Measurements from ENCODE around the gene GDNF. TPM values are rescaled to one million over a fixed set of nuclear protein-coding genes. Genes with fewer than 3 reads are reported as not detected.

The GDNF gene
- total and polyA plus RNA-seq, 8 donors = 0.04 to 0.47 TPM; not detected in 6

GRCh38 chr5:37792975-37793631, 46.7 kb downstream of the GDNF start:
- Histone ChIP-seq H3K36me3 (no peaks in the 10 kb centered on the region), H3K27me3 (no peaks in the 10 kb centered on the region), H3K9me3 (no peaks in the 10 kb centered on the region), H3K4me3 (no peak overlapping the region), H3K27ac (no peak overlapping the region), H3K4me1 (no peaks in the 10 kb centered on the region)
- WGBS, 2 donors = 46 to 81% methylated on average over 2 of the region's 2 CpGs
- intact Hi-C loops (cut with DNase I) = no loop called here
- no peak for ATAC-seq
- DNase-seq = no peak
- no peak for TF ChIP-seq CTCF (IDR thresholded peaks at IDR 0.05)
- no peak for FAIRE-seq

- intact Hi-C loops (cut with DNase I) = no loop called here
Measured at GRCh38 chr5:37791321-37791720, 48.5 kb downstream of the GDNF start.

DNA sequence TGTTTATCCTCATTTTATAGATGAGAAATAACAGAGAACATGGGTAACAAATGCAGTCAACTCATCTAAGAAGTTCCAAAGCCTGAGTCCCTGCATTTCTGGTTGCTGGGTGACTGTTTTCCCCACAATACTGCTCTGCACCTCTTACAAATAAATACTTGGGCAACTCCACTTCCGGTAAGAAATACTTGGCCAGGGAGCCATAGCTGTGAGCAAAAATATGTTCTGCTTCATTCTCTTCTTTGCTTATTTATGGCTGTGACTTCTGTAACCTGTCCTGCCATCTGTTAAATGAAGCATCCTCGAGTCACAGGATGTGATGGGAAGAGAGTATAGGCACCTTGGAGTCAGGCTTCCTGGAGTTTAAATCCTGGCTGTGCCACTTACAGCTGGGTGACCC, 49.9 kb downstream of the GDNF start:
- Histone ChIP-seq H3K4me1 (no peaks in the 10 kb centered on the region), H3K27ac (no peak overlapping the region), H3K4me3 (no peak overlapping the region), H3K36me3 (no peaks in the 10 kb centered on the region), H3K9me3 (no peaks in the 10 kb centered on the region), H3K27me3 (no peaks in the 10 kb centered on the region)
- ATAC-seq (no peak), FAIRE-seq (no peak), DNase-seq (no peak)
- 52 to 60% methylated on average over 2 of the region's 2 CpGs for WGBS, 2 donors
- intact Hi-C loops (cut with DNase I) = no loop called here
- no peak for TF ChIP-seq CTCF (IDR thresholded peaks at IDR 0.05)

More at GRCh38 chr5:37791321-37791720, 48.5 kb downstream of the GDNF start:
- H3K4me3 ChIP-seq = no peak overlapping the region
- H3K27ac ChIP-seq = no peak overlapping the region
- H3K36me3 ChIP-seq = no peaks in the 10 kb centered on the region
- H3K4me1 ChIP-seq = no peaks in the 10 kb centered on the region
- FAIRE-seq = no peak
- 54 to 78% methylated on average over 2 of the region's 2 CpGs for WGBS, 2 donors
- no peak for TF ChIP-seq CTCF (IDR thresholded peaks at IDR 0.05)
- no peaks in the 10 kb centered on the region for H3K27me3 ChIP-seq
- DNase-seq = no peak
- no peaks in the 10 kb centered on the region for H3K9me3 ChIP-seq
- no peak for ATAC-seq

GRCh38 chr5:37787742-37788141, 52.1 kb downstream of the GDNF start:
- H3K9me3 ChIP-seq = no peaks in the 10 kb centered on the region
- ATAC-seq = no peak
- no peak for FAIRE-seq
- H3K27ac ChIP-seq = no peak overlapping the region
- TF ChIP-seq CTCF (IDR thresholded peaks at IDR 0.05) = no peak
- no peak overlapping the region for H3K4me3 ChIP-seq
- no peaks in the 10 kb centered on the region for H3K4me1 ChIP-seq
- H3K27me3 ChIP-seq = no peaks in the 10 kb centered on the region
- 78 to 85% methylated on average over 6 of the region's 6 CpGs for WGBS, 2 donors
- intact Hi-C loops (cut with DNase I) = no loop called here
- DNase-seq = no peak
- H3K36me3 ChIP-seq = no peaks in the 10 kb centered on the region

GRCh38 chr5:37786862-37787519, 52.9 kb downstream of the GDNF start:
- Histone ChIP-seq H3K36me3 (no peaks in the 10 kb centered on the region), H3K27me3 (no peaks in the 10 kb centered on the region), H3K4me3 (no peak overlapping the region), H3K9me3 (no peaks in the 10 kb centered on the region), H3K27ac (no peak overlapping the region), H3K4me1 (no peaks in the 10 kb centered on the region)
- no peak for FAIRE-seq
- WGBS, 2 donors = 82 to 86% methylated on average over 5 of the region's 5 CpGs
- no peak for DNase-seq
- intact Hi-C loops (cut with DNase I) = no loop called here
- ATAC-seq = no peak
- no peak for TF ChIP-seq CTCF (IDR thresholded peaks at IDR 0.05)
